ENCODE measurements around the gene GYG2.
"Not testable (repeated sequence)": the region's sequence is repeated elsewhere in the genome, so short reads cannot be mapped to it uniquely, and the experiment has no call there.

The GYG2 gene

DNA sequence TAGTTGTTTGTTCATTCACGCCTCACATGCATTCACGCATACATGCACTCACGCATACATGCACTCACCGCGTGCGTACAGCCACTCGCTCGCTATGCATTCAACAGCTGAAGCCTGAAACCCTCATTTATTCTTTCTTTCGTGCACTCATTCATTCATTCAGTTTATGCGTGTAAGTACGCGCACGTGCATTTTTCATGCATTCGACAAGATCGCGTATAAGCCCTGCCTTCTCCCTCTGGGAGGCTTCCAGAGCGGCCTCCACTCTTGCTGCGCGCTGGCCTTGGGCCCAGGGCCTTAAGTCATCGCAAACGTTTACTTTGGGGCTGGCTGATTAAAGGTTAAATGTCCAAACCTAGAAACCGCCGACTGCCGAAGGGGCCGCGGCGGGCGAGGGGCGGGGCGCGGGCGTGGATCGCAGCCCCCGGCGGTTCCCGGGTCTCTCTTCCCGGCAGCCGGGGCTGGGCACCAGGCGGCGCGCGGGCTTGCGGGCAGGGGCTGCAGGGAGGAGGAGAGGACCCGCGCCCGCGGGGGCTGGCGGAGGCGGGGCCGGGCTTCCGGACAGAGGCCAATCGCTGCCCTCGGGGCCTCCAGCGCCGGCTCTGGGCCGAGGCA lies at the start of gene GYG2:
TSS of gene GYG2 (plus strand) at position 587 of the 615 bp plus-strand sequence. CDS start 1,259 bp downstream, outside the sequence.
- no peak for DNase-seq (ENCODE audit: low read depth in 2 of 2)

DNA sequence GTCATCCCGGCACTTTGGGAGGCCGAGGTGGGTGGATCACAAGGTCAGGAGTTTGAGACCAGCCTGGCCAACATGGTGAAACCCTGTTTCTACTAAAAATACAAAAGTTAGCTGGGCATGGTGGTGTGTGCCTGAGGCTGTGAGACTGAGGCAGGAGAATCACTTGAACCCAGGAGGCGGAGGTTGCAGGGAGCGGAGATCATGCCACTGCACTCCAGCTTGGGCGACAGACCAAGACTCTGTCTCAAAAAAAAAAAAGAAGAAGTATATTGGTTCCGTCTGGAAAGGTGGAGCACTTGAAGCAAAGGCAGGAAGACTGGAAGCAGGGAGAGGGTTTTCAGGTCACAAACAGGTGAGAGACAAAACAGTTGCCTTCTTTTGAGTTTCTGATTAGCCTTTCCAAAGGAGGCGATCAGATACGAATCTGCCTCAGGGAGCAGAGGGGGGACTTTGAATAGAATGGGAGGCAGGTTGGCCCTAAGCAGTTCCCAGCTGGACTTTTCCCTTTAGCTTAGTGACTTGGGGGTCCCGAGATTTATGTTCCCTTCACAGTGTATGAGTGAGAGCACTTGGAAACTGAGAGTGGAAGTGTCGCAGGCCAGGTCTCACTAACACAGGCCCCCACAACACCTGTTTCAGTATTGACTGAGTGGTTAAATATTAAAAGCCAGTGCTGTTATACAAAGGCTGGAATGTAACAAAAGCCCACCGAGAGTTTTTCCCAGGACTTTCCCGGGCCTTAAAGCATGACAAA lies 48.1 kb upstream of the GYG2 start:
- DNase-seq (ENCODE audit: low read depth in 2 of 2): not testable (repeated sequence)

DNA sequence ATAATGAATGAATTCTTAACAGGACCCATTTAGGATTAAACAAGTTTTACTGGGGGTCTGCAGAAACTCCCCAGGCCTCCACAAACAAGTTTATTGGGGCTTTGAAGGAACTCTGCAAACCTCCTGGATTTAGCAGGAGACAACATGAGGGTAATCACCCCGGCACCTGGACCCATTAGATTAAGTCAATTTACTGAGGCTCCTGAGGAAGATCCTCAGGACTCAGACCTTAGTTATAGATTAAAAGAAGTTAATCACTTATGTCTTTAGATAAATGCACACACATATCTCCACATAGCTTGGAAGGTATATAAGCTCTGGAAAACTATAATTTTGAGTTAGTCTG lies 47.5 kb upstream of the GYG2 start:
- DNase-seq (ENCODE audit: low read depth in 2 of 2): no peak

DNA sequence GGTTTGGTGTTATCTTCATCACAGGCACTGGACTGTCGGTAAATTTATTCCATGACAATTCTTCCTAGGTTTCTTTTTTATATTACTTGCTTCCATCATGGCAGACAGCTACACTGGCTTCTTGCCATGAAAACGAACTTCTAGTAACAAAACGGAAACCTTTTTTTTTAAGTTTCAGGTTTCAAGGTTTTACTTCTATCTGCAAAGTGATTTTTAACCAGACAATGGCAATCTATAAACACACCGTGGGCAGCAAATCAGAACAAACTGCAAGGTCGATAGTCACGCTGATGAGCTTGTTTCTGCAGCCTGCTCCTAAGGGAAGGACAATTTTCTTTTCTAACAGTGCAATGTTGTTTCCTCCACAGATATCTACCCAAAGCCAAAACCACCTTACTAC lies 47.0 kb upstream of the GYG2 start:
- no peak for DNase-seq (ENCODE audit: low read depth in 2 of 2)

DNA sequence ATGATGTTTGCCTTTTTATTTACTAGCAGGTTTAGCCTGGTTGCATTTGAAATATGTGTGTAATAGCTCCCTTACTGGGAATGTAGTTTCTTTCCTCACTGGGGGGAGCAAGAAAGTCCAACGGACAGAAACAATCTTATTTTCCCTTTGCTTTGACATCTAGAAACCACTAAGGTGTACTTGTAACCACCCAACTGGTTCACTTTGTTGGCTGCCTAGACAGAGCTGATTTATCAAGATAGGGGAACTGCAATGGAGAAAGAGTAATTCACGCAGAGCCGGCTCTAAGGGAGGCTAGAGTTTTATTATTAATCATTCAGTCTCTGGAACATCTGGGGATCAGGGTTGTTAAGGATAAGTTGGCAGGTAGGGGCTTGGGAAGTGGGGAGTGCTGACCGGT lies 46.6 kb upstream of the GYG2 start:
- DNase-seq (ENCODE audit: low read depth in 2 of 2): no peak

DNA sequence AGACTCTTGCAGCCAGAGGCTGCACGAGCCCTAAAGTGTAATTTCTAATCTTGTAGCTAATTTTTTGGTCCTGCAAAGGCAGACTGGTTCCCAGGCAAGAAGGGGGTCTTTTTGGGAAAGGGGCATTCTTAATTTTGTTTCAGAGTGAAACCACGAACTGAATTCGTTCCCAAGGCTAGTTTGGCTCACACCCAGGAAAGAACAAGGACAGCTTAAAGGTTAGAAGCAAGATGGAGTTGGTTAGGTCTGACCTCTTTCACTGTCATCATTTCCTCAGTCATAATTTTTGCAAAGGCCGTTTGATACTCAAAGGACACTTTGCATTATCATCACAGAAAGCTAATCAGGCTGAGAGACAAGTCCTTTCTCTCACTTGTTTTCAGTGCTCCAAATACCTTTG lies 46.0 kb upstream of the GYG2 start:
- DNase-seq (ENCODE audit: low read depth in 2 of 2): no peak

DNA sequence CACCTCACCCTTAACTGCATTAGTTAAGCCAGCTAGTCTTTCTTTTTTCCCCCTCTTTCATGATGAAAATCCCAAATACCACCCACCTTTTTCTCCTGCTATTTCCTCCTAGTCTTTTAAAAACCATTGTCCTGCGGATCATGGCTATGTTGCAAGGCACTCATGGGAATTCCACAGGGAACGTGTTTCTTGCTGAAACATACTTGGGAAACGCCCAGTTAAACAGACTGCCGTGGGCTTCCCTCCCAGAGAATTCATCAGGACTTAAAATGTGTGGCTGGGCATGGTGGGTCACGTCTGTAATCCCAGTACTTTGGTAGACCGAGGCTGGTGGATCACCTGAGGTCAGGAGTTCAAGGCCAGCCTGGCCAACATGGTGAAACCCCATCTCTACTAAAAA lies 44.7 kb upstream of the GYG2 start:
- no peak for DNase-seq (ENCODE audit: low read depth in 2 of 2)

DNA sequence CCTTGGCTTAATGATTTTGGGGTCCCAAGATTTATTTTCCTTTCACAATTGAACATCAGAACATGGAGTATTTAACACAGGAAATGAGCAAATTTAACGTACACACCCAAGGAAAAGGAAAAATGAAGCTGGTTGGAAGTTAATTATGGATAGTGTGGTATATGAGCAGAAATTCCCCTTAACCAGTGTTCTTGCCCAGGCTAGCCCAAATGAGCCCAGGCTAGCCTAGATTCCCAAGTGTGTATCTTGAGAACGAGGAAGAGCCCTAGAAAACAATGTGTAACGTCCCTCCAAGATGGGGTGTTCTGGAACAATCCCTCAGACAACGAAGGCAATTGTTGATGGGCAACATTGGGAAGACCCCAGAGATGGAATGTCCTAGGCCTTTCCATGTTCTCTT lies 43.2 kb upstream of the GYG2 start:
- no peak for DNase-seq (ENCODE audit: low read depth in 2 of 2)

DNA sequence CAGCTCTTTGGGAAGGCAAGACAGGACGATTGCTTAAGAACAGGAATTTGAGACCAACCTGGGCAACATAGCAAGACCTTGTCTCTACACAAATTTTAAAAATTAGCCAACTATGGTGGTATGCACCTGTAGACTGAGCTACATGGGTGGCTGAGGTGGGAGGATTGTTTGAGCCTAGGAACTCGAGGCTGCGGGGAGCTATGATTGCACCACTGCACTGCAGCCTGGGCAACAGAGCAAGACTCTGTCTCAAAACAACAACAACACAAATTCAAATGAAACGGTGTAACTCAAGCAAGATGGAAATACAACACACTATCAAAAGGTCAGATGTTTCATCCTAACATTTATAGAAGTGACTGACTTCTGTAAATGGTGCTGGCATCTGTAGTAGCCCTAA lies 39.8 kb upstream of the GYG2 start:
- DNase-seq (ENCODE audit: low read depth in 2 of 2): no peak

DNA sequence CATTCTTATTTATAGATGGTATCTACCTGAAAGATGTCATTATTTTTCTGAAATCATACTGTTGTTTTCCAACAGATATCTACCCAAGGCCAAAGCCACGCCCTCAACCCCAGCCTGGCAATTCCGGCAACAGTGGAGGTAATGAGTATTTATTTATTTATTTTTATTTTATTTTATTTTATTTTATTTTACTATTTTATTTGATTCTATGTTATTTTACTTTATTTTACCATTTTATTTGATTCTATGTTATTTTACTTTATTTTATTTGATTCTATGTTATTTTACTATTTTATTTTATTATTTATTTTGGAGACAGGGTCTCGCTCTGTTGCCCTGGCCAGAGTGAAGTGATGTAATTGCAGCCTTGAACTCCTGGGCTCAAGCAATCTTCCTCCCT lies 39.2 kb upstream of the GYG2 start:
- no peak for DNase-seq (ENCODE audit: low read depth in 2 of 2)

DNA sequence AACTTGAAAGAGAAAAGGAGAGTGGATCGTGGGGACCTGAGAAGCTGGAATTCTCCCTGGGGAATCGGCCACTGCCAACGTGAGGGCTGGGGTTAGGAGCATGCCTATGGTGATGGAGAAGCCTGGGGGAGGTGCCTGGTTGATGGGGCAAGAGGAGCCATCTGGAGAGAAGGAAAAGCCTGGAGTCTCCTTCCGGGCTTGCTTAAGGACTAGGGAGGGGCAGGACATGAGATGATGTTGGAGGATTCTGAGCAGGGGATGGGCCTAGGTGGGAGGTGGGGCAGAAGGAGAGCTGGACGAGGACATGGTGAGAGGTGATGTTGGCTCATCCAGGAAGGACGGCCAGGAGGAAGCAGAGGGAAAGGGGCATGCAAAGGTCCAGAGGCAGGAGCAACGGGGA lies 35.0 kb upstream of the GYG2 start:
- no peak for DNase-seq (ENCODE audit: low read depth in 2 of 2)

DNA sequence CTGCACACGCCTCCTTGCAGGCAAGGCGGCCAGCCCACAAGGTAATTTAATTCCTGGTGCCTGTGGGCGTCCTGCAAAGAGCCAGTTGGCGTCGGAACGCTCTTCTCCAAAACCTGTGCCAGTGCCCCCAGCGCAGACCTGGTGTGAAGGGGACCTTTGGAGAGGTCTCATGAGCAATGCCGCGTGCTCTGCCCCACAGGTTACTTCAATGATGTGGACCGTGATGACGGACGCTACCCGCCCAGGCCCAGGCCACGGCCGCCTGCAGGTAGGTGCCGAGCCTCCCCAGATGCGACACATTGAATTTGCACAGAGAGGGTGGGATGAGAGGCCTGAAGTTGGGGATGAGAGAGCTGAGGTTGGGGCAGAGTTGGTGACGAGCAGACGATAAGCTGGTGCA lies 34.4 kb upstream of the GYG2 start:
- no peak for DNase-seq (ENCODE audit: low read depth in 2 of 2)

DNA sequence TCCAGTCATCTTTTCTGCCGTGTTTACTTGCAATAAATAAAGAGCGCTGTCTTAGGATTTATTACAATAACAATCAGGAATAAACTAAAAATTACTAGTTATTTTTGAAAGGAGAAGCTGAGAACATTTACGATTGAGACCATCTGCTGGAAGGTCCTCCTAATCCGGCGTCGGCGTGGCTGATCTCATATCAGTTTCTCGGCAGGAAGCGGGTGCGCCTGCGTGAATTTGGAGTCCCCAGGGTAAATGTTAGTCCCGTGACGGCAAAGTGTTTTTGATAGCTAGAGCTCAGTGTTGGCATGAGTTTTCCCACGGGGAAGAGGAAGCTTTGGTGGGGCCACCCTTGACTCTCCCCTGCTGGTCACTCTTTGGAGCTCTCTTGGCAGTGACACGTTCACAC lies 31.9 kb upstream of the GYG2 start:
- not testable (repeated sequence) for DNase-seq (ENCODE audit: low read depth in 2 of 2)

DNA sequence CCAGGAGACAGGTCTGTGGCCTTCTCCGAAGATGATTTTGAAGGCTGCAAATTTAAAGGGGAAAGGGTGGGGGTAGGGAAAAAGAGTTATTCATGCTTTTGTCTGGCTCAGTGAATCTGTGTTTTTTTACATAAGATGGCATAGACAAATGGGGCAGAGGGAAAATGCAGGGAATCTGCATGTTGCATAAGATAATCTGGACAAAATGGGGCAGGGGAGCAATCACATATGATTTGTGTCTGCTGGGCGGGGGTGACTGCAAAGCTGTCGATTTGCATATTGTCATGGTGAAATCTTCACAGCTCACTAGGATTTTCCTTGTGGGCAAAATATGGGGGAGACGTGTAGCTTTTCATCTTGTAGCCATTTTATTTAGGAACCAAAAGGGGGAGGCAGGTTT lies 29.4 kb upstream of the GYG2 start:
- DNase-seq (ENCODE audit: low read depth in 2 of 2): no peak

DNA sequence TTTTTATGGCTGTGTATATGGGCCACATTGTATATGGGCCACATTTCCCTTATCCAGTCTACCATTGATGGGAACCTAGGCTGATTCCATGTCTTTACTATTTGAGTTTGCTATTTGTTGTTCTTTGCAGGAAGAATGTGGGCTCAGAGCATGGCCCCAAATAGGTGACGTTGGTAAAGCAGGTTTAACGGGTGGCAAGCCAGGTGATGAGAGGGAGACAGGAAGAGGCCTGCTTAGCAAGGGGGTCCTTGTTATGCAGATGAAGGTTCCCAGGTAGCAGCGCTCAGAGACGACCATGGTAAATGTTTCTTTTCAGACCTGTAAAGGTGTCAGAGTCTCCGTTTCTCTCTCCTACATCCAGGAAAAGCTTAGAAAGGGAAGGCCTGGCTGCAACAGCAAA lies 28.8 kb upstream of the GYG2 start:
- DNase-seq (ENCODE audit: low read depth in 2 of 2): not testable (repeated sequence)

DNA sequence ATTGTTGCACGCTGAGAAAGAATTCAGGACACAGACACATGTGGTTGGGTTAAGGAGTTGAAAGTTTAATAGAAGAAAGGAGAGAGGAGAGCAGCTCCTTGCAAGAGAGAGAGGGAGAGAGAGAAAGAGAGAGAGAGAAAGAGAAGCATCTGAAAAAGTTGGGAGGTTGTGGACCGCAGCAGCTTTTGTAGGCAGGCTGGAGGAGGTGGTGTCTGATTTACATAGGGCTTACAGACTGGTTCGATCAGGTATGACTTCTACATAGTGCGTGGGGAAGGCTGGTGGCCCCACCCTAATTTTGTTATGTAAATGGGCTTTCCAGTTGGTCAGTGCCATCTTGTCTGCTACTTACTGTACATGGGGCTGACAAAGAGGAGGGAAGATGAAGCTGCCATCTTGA lies 27.5 kb upstream of the GYG2 start:
- no peak for DNase-seq (ENCODE audit: low read depth in 2 of 2)

DNA sequence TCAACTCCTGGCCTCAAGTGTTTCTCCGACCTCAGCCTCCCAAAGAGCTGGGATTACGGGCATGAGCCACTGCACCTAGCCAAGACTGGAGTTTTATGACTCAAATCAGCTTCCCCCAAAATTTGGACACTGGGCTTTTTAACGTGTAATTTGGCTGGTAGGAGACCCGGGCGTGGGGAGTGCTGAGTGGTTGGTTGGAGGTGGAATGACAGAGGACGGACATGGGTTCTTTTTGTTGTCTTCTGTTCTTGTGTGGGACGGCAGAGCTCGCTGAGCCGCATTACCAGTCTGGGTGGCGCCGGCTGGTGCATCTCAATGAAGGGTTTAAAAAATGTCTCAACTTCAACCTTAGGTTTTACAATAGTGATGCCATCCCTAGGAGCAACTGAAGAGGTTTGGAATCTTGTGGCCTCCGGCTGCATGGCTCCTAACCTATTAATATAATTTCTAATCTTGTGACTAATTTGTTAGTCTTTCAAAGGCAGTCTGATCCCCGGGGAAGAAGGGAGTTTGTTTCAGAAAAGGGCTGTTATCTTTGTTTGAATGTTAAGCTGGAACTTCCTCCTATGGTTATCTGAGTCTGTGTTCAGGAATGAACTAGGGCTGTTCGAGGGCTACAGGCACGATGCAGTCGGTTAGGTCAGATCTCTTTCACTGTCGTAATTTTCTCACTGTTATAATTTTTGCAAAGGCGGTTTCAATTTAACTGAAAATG lies 26.2 kb upstream of the GYG2 start:
- not testable (repeated sequence) for DNase-seq (ENCODE audit: low read depth in 2 of 2)

DNA sequence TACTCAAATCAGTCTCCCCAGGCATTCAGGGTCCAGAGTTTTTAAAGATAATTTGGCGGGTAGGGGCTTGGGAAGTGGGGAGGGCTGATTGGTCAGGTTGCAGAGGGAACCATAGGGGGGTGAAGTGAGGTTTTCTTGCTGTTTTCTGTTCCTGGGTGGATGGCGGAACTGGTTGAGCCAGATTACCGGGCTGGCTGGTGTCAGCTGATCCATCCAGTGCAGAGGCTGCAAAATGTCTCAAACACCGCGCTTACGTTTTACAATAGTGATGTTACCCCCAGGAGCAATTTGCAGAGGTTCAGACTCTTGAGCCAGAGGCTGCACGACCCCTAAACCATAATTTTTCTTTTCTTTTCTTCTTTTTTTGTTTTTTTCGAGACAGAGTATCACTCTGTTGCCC lies 25.2 kb upstream of the GYG2 start:
- DNase-seq (ENCODE audit: low read depth in 2 of 2): not testable (repeated sequence)

DNA sequence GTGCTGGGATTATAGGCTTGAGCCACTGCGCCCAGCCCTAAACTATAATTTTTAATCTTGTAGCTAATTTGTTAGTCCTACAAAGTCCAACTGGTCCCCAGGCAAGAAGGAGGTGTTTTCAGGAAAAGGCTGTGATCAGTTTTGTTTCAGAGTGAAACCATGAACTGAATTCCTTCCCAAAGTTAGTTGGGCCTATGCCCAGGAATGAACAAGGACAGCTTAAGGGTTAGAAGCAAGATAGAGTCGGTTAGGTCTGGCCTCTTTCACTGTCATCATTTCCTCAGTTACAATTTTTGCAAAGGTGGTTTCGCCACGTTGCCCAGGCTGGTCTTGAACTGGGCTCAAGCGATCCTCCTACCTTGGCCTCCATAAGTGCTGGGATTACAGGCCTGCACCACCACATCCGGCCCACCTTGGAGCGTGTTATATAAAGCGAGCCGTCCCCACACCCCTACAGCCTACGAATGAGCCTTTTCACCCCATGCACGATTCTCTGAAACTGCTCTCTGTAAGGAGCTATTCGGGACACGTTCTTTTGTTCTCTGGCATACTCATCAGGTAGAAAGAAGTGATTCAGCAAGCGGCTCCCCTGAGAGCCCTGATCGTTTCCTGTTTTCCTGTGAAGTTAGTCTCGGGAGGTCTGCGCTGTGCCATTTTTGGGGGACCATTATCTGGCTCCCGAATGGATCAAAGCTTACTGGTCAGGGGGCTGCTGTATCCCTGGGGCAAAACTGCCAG lies 24.5 kb upstream of the GYG2 start:
- not testable (repeated sequence) for DNase-seq (ENCODE audit: low read depth in 2 of 2)

DNA sequence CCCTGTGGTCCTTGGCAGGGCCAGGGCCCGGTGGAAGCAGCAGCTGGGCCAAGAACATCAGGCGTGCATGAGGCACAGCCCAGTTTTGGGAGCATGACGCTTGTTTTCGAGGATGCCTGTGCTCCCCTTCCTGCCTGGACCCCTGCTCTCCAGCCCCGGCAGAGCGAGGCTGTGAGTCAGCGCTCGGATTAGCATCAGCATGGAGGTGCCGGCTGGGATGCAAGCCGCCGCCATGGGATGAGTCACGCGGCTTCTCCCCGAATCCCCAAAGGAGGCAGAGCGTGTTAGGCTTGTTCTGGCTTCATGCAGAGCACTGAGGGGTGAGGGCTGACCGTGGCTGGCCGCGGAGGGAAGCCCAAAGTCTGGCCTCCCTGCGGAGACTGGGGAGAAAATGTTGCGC lies 23.9 kb upstream of the GYG2 start:
- DNase-seq (ENCODE audit: low read depth in 2 of 2): not testable (repeated sequence)

DNA sequence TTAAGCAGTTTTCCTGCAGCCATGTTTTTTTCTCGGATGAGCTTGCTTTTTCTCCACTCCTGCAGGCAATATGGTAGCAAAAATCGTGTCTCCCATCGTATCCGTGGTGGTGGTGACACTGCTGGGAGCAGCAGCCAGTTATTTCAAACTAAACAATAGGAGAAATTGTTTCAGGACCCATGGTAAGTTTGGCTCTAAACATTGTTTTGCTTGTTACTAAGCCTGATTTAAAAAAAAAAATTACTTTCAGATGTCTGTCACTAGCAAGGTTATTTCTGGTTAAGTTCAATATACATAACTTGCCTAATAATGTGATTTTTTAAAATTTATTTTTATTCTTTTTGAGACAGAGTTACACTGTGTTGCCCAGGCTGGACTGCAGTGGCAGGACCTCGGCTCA lies 17.5 kb upstream of the GYG2 start:
- no peak for DNase-seq (ENCODE audit: low read depth in 2 of 2)

DNA sequence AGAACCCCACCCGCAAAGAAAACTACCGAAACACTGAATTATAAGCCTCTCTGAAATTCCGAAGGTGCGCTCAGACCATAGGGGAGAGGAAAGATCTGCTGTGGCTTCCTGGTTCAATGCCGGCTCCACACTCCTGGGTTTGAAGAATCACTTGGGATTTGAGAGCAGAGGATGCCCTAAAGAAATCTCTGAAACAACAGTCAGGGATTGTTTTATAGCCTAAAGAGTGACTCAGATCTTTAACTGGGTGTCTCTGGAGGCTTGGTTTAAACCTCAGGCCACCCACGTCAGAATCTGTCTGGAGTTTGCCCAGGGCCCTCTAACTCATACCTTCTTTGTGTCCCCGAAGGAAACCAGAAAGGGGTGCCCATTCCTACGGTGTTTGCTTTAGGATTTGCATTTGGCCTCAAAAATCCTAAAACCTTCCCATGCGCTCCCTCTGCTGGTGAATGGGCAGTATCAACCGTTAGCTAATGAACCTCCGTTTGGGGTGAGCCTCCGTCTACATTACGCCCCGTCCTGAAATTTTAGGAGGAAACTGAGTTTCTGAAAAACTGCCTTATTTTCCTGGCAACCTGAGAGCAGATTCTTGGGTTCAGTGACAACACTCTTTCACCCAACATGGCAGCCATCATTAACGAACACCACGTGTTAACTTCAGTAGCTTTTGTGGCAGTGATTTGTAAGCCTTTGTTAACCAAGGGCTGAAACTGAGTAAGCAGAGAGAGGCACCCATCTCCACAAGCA lies 16.4 kb upstream of the GYG2 start:
- peak in 1 of 2 donors; percentile 15 for DNase-seq (ENCODE audit: low read depth in 2 of 2)

Measured in stimulated activated CD8-positive, alpha-beta memory T cell treated with anti-CD3 and anti-CD28 coated beads, Interleukin-15, amount 100 ng/mL, for 48 hours (primary cell).